Astrocyte of the spinal cord (primary cell): ENCODE measurements around the gene NUAK2.
"Not testable (repeated sequence)": the region's sequence is repeated elsewhere in the genome, so short reads cannot be mapped to it uniquely, and the experiment has no call there.

ENCODE experiments used
- DNase-seq: peaks from one replicate; pipeline ENCODE4 v3.0.0; 2011; ENCODE audit warnings: low read depth, low spot score
- H3K4me3 ChIP-seq: 2 replicates; pipeline ENCODE4 v1.5.1; 2011; ENCODE audit warnings: low read depth, mild to moderate bottlenecking, low read length, moderate library complexity
- CTCF ChIP-seq: IDR thresholded peaks from 2 replicates; pipeline ENCODE4 v1.5.1; 2012; ENCODE audit warnings: low read depth, mild to moderate bottlenecking, low read length, inconsistent platforms
- in situ Hi-C: cut with HindIII; loops from 2 replicates; pipeline ENCODE4 v1.10.0; 2017; ENCODE audit warnings: low sequenced_read_pairs

NUAK2 gene

GRCh38 chr1:205304046-205304694 is 17.4 kb downstream of the NUAK2 start:
- no peak for TF ChIP-seq CTCF
- in situ Hi-C loops: no loop called here
- no peak overlapping the region for H3K4me3 ChIP-seq
- no peak for DNase-seq

GRCh38 chr1:205303247-205303888 is 18.2 kb downstream of the NUAK2 start:
- no peak overlapping the region for H3K4me3 ChIP-seq

GRCh38 chr1:205301842-205302588 is 19.5 kb downstream of the NUAK2 start:
- H3K4me3 ChIP-seq: no peak overlapping the region
- in situ Hi-C loops: no loop called here
- TF ChIP-seq CTCF: no peak
- peak; percentile 68 for DNase-seq

More at GRCh38 chr1:205303247-205303888, 18.2 kb downstream of the NUAK2 start:
- TF ChIP-seq CTCF: no peak
- in situ Hi-C loops: no loop called here
- no peak for DNase-seq

- no peak overlapping the region for H3K4me3 ChIP-seq
- in situ Hi-C loops: no loop called here
These were observed 20.2 kb downstream of the NUAK2 start for GRCh38 chr1:205301205-205301821.

GRCh38 chr1:205300149-205300548 is 21.4 kb downstream of the NUAK2 start:
- TF ChIP-seq CTCF: no peak
- no peak overlapping the region for H3K4me3 ChIP-seq
- in situ Hi-C loops: no loop called here
- no peak for DNase-seq

More at GRCh38 chr1:205301205-205301821, 20.2 kb downstream of the NUAK2 start:
- no peak for TF ChIP-seq CTCF
- peak; percentile 96 for DNase-seq

GRCh38 chr1:205298191-205298994 is 23.2 kb downstream of the NUAK2 start:
- no peak for TF ChIP-seq CTCF
- no peak overlapping the region for H3K4me3 ChIP-seq
- peak; percentile 96 for DNase-seq
- in situ Hi-C loops: no loop called here

- H3K4me3 ChIP-seq, in situ Hi-C loops: not testable (repeated sequence)
These were observed 23.9 kb downstream of the NUAK2 start for GRCh38 chr1:205297546-205298177.

More at GRCh38 chr1:205297546-205298177, 23.9 kb downstream of the NUAK2 start:
- DNase-seq: peak; percentile 10
